ENCODE data around the gene CEACAM4.

DNA sequence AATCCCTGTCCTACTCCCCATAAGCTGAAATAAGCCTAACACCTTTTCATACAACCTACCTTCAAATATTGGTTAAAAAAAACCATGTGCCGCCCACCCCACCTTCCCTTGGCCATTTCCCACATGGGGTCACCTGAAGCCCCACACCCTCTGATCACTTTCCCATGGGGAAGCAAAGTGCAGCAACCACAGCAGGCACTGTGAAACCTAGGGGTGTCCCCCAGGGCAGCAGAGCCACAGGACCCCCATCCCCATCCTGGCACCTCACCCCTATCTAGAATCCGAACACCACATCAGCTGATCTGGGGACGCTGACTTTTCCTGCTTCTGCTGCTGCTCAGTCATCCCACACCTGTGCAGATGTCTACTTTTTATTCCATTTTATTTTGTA is 31.0 kb downstream of the CEACAM4 start:
- TF ChIP-seq EP300 (IDR thresholded peaks at IDR 0.05; ENCODE audit: borderline replicate concordance) = no peak
- TF ChIP-seq EGR1 (IDR thresholded peaks at IDR 0.05) = no peak
- TF ChIP-seq, protein P1, sequence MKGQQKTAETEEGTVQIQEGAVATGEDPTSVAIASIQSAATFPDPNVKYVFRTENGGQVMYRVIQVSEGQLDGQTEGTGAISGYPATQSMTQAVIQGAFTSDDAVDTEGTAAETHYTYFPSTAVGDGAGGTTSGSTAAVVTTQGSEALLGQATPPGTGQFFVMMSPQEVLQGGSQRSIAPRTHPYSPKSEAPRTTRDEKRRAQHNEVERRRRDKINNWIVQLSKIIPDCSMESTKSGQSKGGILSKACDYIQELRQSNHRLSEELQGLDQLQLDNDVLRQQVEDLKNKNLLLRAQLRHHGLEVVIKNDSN (IDR thresholded peaks at IDR 0.05) = no peak
- no peak for TF ChIP-seq NFIC (IDR thresholded peaks at IDR 0.05)
- no peak for TF ChIP-seq CEBPB (IDR thresholded peaks at IDR 0.05)
- TF ChIP-seq, protein P2, sequence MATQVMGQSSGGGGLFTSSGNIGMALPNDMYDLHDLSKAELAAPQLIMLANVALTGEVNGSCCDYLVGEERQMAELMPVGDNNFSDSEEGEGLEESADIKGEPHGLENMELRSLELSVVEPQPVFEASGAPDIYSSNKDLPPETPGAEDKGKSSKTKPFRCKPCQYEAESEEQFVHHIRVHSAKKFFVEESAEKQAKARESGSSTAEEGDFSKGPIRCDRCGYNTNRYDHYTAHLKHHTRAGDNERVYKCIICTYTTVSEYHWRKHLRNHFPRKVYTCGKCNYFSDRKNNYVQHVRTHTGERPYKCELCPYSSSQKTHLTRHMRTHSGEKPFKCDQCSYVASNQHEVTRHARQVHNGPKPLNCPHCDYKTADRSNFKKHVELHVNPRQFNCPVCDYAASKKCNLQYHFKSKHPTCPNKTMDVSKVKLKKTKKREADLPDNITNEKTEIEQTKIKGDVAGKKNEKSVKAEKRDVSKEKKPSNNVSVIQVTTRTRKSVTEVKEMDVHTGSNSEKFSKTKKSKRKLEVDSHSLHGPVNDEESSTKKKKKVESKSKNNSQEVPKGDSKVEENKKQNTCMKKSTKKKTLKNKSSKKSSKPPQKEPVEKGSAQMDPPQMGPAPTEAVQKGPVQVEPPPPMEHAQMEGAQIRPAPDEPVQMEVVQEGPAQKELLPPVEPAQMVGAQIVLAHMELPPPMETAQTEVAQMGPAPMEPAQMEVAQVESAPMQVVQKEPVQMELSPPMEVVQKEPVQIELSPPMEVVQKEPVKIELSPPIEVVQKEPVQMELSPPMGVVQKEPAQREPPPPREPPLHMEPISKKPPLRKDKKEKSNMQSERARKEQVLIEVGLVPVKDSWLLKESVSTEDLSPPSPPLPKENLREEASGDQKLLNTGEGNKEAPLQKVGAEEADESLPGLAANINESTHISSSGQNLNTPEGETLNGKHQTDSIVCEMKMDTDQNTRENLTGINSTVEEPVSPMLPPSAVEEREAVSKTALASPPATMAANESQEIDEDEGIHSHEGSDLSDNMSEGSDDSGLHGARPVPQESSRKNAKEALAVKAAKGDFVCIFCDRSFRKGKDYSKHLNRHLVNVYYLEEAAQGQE (IDR thresholded peaks at IDR 0.05; ENCODE audit: low read depth) = no peak
- no peak for TF ChIP-seq TCF12 (IDR thresholded peaks at IDR 0.05; ENCODE audit: low read depth)

All from Ishikawa (cell line).